Endodermal cell (in vitro differentiated cells): ENCODE measurements around the gene CRYAB. TPM values are rescaled to one million over a fixed set of nuclear protein-coding genes. Genes with fewer than 3 reads are reported as not detected.

Experiments
- DNase-seq: peaks from one replicate; pipeline ENCODE4 v3.0.0-alpha.2; 2017
- H3K27ac ChIP-seq: 2 replicates; pipeline ENCODE4 v1.5.1; 2013; ENCODE audit warnings: mild to moderate bottlenecking, low read depth, low read length, moderate library complexity
- H3K27me3 ChIP-seq: 2 replicates; pipeline ENCODE4 v1.6.1; 2013; ENCODE audit warnings: mild to moderate bottlenecking, low read length, moderate library complexity; ENCODE audit not compliant: insufficient read depth, control insufficient read depth, poor library complexity, severe bottlenecking
- H3K36me3 ChIP-seq: 2 replicates; pipeline ENCODE4 v1.7.0; 2013; ENCODE audit warnings: mild to moderate bottlenecking, low read length, moderate library complexity; ENCODE audit not compliant: control insufficient read depth, insufficient read depth
- H3K4me1 ChIP-seq: one replicate; pipeline ENCODE4 v1.7.0; 2013; ENCODE audit warnings: low read length; ENCODE audit not compliant: control insufficient read depth, insufficient read depth
- H3K4me3 ChIP-seq: 2 replicates; pipeline ENCODE4 v1.5.1; 2013; ENCODE audit warnings: mild to moderate bottlenecking, low read length, moderate library complexity
- H3K9ac ChIP-seq: 2 replicates; pipeline ENCODE4 v1.6.1; 2013; ENCODE audit warnings: mild to moderate bottlenecking, low read length, moderate library complexity; ENCODE audit not compliant: poor library complexity, severe bottlenecking; ENCODE audit errors: extremely low read depth
- H3K9me3 ChIP-seq: 2 replicates; pipeline ENCODE4 v1.6.1; 2013; ENCODE audit warnings: mild to moderate bottlenecking, low read length, moderate library complexity; ENCODE audit not compliant: control insufficient read depth
- H3K27ac Mint-ChIP-seq: 2 replicates; pipeline ENCODE4 v1.8.0; 2020; ENCODE audit warnings: mixed read lengths
- H3K27me3 Mint-ChIP-seq: 2 replicates; pipeline ENCODE4 v1.8.0; 2021; ENCODE audit warnings: mild to moderate bottlenecking, mixed read lengths; ENCODE audit not compliant: insufficient read depth
- H3K36me3 Mint-ChIP-seq: 2 replicates; pipeline ENCODE4 v1.8.0; 2020; ENCODE audit warnings: low read depth, mixed read lengths
- H3K4me1 Mint-ChIP-seq: 2 replicates; pipeline ENCODE4 v1.8.0; 2020; ENCODE audit warnings: mixed read lengths
- H3K4me3 Mint-ChIP-seq: 2 replicates; pipeline ENCODE4 v1.8.0; 2020; ENCODE audit warnings: mild to moderate bottlenecking, moderate library complexity, mixed read lengths
- H3K9me3 Mint-ChIP-seq: 2 replicates; pipeline ENCODE4 v1.8.0; 2020; ENCODE audit warnings: mild to moderate bottlenecking, mixed read lengths
- WGBS, 2 experiments: methylation state at CpG; one replicate each; pipeline versions ENCODE4 v1.1.5 to v1.1.7; 2013; ENCODE audit warnings: missing lambda C conversion rate in 2 of 2, mixed read lengths in 1 of 2; ENCODE audit not compliant: insufficient coverage in 1 of 2, insufficient read length in 1 of 2; 5-methylcytosine and 5-hydroxymethylcytosine counted together
- total RNA-seq, 2 donors: library from RNA; stranded (reverse); fragmentation: NEBNext Ultra II Directional in 1 of 2; extraction: Animal tissue kit (Norgen Biotek cat#: 25700) in 1 of 2; gene quantifications; 2 replicates in 1 of 2; 3 replicates in 1 of 2; pipeline ENCODE4 v1.2.1, GENCODE V29; 2021
- TF ChIP-seq, protein P1 (sequence below): fragments of 200-600 bp; sonication (generic); conservative IDR thresholded peaks from 2 replicates; pipeline ENCODE4 v1.5.0; 2021; ENCODE audit warnings: antibody characterized with exemption, mild to moderate bottlenecking

CRYAB gene
- total RNA-seq, 2 donors from 2014 or later, result 0.84 to 4.4 TPM

DNA sequence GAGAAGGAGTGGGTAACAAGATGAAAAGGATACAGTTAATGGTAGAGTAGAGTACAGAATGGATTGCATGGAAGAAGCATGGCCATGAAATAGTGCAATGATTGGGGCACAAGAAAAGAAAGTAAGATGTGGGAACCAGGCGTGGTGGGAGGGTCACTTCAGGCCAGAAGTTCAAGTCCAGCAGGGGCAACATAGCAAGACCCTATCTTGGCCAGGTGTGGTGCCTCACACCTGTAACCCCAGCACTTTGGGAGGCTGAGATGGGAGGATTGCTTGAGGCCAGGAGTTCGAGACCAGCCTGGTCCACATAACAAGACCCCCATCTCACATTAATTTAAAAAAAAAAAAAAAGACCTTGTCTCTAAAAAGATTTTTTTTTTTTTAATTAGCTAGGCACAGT is 5.7 kb upstream of the CRYAB start:
- Histone ChIP-seq H3K9ac (no peak overlapping the region), H3K9me3 (no peaks in the 10 kb centered on the region), H3K27ac (no peak overlapping the region), H3K27me3 (no peaks in the 10 kb centered on the region), H3K4me3 (no peak overlapping the region), H3K36me3 (no peaks in the 10 kb centered on the region), H3K4me1 (no peaks in the 10 kb centered on the region)
- Mint-ChIP-seq H3K4me3 (no peak overlapping the region), H3K27me3 (peaks cover 5% of the 10 kb centered on the region), H3K27ac (no peak overlapping the region), H3K4me1 (peaks cover 9% of the 10 kb centered on the region), H3K36me3 (no peaks in the 10 kb centered on the region), H3K9me3 (no peaks in the 10 kb centered on the region)
- 92 to 100% methylated on average over 1 of the region's 2 CpGs for WGBS, 2 experiments
- DNase-seq, result no peak
- TF ChIP-seq, protein P1, sequence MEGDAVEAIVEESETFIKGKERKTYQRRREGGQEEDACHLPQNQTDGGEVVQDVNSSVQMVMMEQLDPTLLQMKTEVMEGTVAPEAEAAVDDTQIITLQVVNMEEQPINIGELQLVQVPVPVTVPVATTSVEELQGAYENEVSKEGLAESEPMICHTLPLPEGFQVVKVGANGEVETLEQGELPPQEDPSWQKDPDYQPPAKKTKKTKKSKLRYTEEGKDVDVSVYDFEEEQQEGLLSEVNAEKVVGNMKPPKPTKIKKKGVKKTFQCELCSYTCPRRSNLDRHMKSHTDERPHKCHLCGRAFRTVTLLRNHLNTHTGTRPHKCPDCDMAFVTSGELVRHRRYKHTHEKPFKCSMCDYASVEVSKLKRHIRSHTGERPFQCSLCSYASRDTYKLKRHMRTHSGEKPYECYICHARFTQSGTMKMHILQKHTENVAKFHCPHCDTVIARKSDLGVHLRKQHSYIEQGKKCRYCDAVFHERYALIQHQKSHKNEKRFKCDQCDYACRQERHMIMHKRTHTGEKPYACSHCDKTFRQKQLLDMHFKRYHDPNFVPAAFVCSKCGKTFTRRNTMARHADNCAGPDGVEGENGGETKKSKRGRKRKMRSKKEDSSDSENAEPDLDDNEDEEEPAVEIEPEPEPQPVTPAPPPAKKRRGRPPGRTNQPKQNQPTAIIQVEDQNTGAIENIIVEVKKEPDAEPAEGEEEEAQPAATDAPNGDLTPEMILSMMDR, result no peak

DNA sequence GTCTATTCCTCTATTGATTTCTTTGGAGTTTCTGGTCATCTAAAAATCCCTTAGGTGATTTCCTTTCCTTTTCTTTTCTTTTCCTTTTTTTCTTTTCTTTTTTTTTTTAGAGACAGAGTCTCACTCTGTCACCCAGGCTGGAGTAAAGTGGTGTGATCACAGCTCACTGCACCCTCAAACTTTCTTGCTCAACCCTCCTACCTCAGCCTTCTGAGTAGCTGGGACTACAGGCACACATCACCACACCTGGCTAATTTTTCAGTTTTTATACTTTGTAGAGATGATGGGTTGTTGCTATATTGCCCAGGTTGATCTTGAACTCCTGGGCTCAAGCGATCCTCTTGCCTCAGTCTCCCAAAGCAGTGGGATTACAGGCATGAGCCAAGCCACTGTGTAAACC is 5.2 kb upstream of the CRYAB start:
- no peaks in the 10 kb centered on the region for H3K4me1 ChIP-seq
- DNase-seq, result no peak
- no peak overlapping the region for H3K4me3 Mint-ChIP-seq
- peaks cover 7% of the 10 kb centered on the region for H3K27me3 Mint-ChIP-seq
- H3K4me1 Mint-ChIP-seq, result peaks cover 15% of the 10 kb centered on the region
- H3K9me3 Mint-ChIP-seq, result no peaks in the 10 kb centered on the region
- H3K27ac ChIP-seq, result no peak overlapping the region
- TF ChIP-seq, protein P1, result no peak
- H3K9me3 ChIP-seq, result no peaks in the 10 kb centered on the region
- 97 to 100% methylated on average over 1 of the region's 1 CpG for WGBS, 2 experiments
- no peak overlapping the region for H3K9ac ChIP-seq
- no peaks in the 10 kb centered on the region for H3K36me3 Mint-ChIP-seq
- H3K36me3 ChIP-seq, result no peaks in the 10 kb centered on the region
- H3K27ac Mint-ChIP-seq, result no peak overlapping the region
- no peak overlapping the region for H3K4me3 ChIP-seq
- H3K27me3 ChIP-seq, result no peaks in the 10 kb centered on the region

DNA sequence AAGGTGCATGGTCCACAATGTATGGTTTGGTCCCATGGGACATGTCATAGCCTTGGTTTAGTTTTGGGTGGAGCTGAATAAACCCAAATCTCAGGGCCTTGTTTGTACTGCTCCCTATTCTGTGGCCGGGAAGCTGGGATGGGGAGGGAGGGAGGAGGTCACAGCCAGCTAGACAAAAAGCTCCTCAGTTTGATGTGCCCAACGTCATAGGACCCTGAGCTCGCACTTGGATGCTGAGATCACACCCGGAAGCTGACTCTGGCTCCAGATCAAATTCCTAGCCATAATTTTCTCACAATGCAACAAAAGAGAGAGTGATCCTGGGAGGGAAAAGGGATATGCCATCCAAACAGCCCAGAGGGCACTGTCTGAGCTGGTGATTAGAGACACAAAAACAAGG is 2.4 kb upstream of the CRYAB start:
- H3K9me3 ChIP-seq, result no peaks in the 10 kb centered on the region
- no peaks in the 10 kb centered on the region for H3K36me3 ChIP-seq
- H3K4me1 Mint-ChIP-seq, result peaks cover 39% of the 10 kb centered on the region
- H3K4me1 ChIP-seq, result peaks cover 2% of the 10 kb centered on the region
- H3K36me3 Mint-ChIP-seq, result no peaks in the 10 kb centered on the region
- no peak overlapping the region for H3K4me3 ChIP-seq
- no peak overlapping the region for H3K9ac ChIP-seq
- DNase-seq, result no peak
- H3K27me3 ChIP-seq, result no peaks in the 10 kb centered on the region
- TF ChIP-seq, protein P1, result no peak
- H3K27ac ChIP-seq, result no peak overlapping the region
- 78 to 89% methylated on average over 3 to 4 of the region's 4 CpGs for WGBS, 2 experiments
- H3K27me3 Mint-ChIP-seq, result peaks cover 13% of the 10 kb centered on the region
- H3K27ac Mint-ChIP-seq, result no peak overlapping the region
- no peak overlapping the region for H3K4me3 Mint-ChIP-seq
- H3K9me3 Mint-ChIP-seq, result no peaks in the 10 kb centered on the region
